Medulla oblongata (tissue), 1 donor: ENCODE measurements around the gene NPLOC4.

ENCODE experiments used
- DNase-seq: peaks from one replicate; pipeline ENCODE4 v3.0.0-alpha.2; 2015; ENCODE audit errors: extremely low spot score

NPLOC4 gene

GRCh38 chr17:81566461-81567126 lies 70.3 kb downstream of the NPLOC4 start:
- peak; percentile 66 for DNase-seq

- DNase-seq: no peak
Measured at GRCh38 chr17:81565231-81565630, 71.7 kb downstream of the NPLOC4 start.

- DNase-seq: no peak
Measured at GRCh38 chr17:81564778-81565177, 72.1 kb downstream of the NPLOC4 start.

GRCh38 chr17:81563861-81564586 lies 72.9 kb downstream of the NPLOC4 start:
- no peak for DNase-seq

- DNase-seq: no peak
Measured at GRCh38 chr17:81561494-81561885, 75.4 kb downstream of the NPLOC4 start.

- DNase-seq: no peak
Measured at GRCh38 chr17:81558941-81559806, 77.7 kb downstream of the NPLOC4 start.

- no peak for DNase-seq
Measured at GRCh38 chr17:81558115-81558468, 78.8 kb downstream of the NPLOC4 start.

- no peak for DNase-seq
Measured at GRCh38 chr17:81557276-81558114, 79.4 kb downstream of the NPLOC4 start.

- no peak for DNase-seq
Measured at GRCh38 chr17:81556863-81557262, 80.0 kb downstream of the NPLOC4 start.

GRCh38 chr17:81556175-81556691 lies 80.7 kb downstream of the NPLOC4 start:
- no peak for DNase-seq

GRCh38 chr17:81553616-81554181 lies 83.2 kb downstream of the NPLOC4 start:
- DNase-seq: no peak

GRCh38 chr17:81553018-81553615 lies 83.8 kb downstream of the NPLOC4 start:
- DNase-seq: peak; percentile 62

- peak; percentile 73 for DNase-seq
Measured at GRCh38 chr17:81552244-81553017, 84.5 kb downstream of the NPLOC4 start, which contains the start of gene FAAP100. Gene FAAP100, minus strand, starts transcription at chr17:81552353. Its CDS starts 23 bp downstream, at chr17:81552330.

GRCh38 chr17:81551458-81552243 lies 85.3 kb downstream of the NPLOC4 start:
- no peak for DNase-seq

GRCh38 chr17:81550830-81551457 lies 86.0 kb downstream of the NPLOC4 start:
- DNase-seq: no peak

GRCh38 chr17:81550285-81550684 lies 86.6 kb downstream of the NPLOC4 start:
- no peak for DNase-seq

GRCh38 chr17:81549826-81550225 lies 87.1 kb downstream of the NPLOC4 start:
- no peak for DNase-seq

- DNase-seq: no peak
Measured at GRCh38 chr17:81549031-81549557, 87.8 kb downstream of the NPLOC4 start.
